Fibroblast of mammary gland (primary cell): ENCODE measurements around the gene FIS1.
A peak's percentile ranks its signal among the peaks of the same experiment; 100 is the strongest.

Experiments used
- DNase-seq: peaks from one replicate; pipeline ENCODE4 v3.0.0-alpha.2; 2010; ENCODE audit warnings: low read depth
- H3K4me3 ChIP-seq: 2 replicates; pipeline ENCODE4 v1.5.1; 2011; ENCODE audit warnings: low read depth, mild to moderate bottlenecking, low read length, moderate library complexity; ENCODE audit not compliant: control insufficient read depth
- CTCF ChIP-seq: conservative IDR thresholded peaks from 2 replicates; pipeline ENCODE4 v1.5.1; 2011; ENCODE audit warnings: low read depth, low read length, inconsistent platforms; ENCODE audit not compliant: control insufficient read depth, insufficient read depth

FIS1 gene

DNA sequence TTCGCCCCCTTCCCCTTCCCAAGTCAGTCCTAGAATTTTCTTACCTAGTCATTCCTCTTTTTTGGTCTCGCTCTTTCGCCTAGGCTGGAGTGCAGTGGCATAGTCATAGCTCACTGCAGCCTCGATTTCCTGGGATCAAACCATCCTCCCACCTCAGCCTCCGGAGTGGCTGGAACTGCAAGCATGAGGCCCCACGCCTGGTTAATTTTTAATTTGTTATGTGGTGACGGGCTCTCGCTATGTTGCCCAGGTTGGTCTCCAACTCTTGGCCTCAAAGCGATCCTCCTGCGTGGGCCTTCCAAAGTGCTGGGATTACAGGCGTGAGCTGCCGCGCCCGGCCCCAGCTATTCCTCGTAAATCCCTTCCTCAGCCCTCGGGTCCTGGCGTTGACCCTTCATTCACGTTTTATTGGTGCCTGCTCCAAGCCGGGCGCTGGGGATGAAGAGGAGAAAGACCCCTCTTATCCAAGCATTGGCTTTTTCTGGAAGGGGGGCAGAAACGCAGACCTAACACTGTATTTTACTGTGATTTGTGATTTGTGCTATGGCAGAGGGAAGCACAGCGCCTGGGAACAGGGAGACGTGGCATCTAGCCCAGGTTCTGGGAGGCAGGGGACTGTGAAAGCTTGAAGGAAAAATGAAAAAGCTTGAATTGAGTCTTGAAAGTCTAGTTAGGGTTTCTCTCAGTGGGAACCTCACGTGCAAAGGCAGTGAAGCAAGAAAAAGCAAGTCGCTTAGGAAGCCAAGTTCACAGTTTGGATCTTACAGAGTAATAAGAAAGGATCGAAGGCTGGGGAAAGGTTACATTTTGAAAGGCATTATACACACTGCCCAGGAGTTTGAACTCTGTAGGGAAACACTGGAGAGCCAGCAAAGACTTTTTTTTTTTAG lies 26.4 kb downstream of the FIS1 start:
- peak overlapping the region; percentile 97 for H3K4me3 ChIP-seq
- TF ChIP-seq CTCF, result no peak
- DNase-seq, result no peak

DNA sequence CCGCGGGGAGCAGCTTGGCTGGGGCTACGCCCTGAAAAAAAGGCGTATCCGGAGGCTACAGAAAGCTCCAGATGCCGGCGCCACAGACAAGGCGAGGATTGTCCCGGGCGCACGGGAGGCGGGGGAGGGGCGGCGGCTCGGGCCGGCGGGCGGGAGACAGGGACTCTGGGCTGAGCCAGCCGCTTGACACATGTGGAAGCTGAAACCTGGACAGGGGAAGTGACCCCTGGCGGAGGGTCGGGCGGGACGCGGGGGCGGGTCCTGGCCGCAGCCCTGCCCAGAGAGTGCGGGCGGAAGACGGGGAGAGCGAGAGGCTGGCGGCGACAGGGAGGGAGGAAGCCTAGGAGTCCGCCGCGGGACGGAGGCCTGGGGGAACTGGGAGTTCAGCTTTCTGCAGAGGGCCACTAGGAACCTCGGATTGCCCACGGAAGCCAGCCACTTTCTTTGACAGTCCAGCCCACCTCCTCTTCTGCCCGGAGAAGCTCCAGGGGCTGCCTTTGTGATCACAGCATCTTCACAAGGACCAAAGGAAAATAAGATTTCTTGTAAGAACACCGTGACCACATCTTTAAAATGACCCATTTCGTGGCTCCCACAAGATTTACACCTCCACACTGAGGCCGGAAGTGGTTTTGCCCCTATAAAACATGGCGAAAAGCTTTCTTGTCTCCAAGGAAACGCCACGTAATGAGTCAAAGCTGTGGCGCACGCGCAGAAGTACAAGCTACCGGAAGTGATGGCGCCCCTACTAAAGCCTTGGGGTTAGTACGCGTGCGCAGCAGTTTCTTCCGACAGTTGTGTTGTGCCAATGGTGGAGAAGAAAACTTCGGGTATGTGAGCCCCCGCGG lies 27.3 kb downstream of the FIS1 start, which contains the start of the genes PLOD3 and ZNHIT1:
TSS of gene PLOD3 (minus strand) at position 194 of the 848 bp plus-strand sequence. CDS start 307 bp downstream, outside the sequence.
TSS of gene ZNHIT1 (plus strand) at position 778 of the 848 bp plus-strand sequence. CDS start at position 809, 31 bp downstream.
- H3K4me3 ChIP-seq, result peak within 1 kb of the TSS; percentile 97
- no peak for TF ChIP-seq CTCF
- DNase-seq, result peak; percentile 98

DNA sequence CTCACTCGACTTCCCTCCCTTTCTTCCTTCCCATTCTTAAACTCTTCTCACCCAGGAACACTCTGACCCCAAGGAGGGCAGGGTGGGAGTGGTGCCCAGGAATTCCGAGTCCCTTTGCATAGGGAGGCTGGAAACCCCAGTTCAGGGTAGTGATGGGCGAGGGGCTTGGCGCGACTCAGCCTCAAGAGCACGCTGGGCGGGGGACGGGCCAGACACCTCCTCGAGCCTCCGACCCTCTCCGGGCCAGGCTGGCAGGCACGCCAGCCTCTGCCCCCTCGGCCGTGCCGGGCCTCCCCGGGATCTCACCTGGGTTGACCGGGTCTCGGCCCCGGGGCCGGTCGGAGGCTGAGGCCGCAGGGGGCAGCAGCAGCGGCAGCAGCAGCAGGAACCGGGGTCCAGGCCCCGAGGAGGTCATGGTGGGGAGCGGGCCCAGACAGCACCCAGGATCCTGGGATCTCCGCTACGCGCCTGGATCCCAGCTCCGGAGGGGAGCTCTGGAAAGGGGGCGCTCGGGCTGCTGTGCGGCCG lies 28.0 kb downstream of the FIS1 start:
- DNase-seq, result no peak
- TF ChIP-seq CTCF, result no peak
- peak overlapping the region; percentile 97 for H3K4me3 ChIP-seq

DNA sequence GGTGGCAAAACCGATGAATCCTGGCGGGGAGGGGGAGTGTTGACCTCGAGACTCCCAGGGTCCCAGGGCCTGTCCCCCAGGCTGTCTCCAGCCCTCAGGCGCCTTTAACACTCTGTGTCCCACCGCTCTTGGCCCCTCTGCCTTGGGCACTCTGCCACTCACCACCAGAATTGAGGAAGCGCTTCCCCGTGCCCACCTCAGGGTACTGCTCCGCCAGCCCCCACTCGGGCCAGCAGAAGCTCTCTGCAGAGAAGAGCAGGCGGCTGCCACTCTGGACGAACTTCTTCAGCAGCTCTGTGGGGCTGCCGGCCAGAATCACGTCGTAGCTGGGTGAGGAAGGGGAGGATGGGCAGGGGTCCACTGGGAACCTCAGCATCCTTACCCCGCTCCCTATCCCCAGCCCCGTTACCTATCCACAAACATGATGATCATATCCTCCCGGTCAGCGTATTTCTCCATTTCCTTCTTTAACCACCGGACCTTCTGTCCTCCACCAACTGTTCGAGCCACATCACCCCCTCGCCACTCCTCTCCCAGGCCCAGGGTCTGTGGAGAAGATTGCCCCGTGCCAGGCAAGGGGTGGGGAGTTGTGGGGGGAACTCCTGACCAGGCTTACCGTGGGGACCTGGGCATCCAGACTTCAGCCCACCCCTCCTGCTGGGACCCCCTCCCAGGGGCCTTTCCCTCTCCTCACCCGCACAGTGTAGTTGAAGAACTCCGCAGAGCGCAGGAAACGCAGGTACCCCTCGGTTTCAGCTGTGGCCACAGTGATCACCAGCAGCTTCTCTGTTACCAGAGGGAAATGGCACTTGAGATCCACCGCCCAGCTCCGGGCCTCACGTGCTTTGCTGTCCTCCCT lies 28.7 kb downstream of the FIS1 start:
- DNase-seq, result peak; percentile 32
- H3K4me3 ChIP-seq, result peak overlapping the region; percentile 97
- no peak for TF ChIP-seq CTCF

GRCh38 chr7:101212014-101212413 lies 32.9 kb downstream of the FIS1 start:
- H3K4me3 ChIP-seq, result no peak overlapping the region
- DNase-seq, result no peak
- no peak for TF ChIP-seq CTCF
